ENCODE results near the gene PLD3. TPM values are rescaled to one million over a fixed set of nuclear protein-coding genes. Genes with fewer than 3 reads are reported as not detected.
"Not testable (repeated sequence)": the region's sequence is repeated elsewhere in the genome, so short reads cannot be mapped to it uniquely, and the experiment has no call there.

The PLD3 gene
- total RNA-seq, 1 donor from 2014 or later: 321 TPM

- no peak for DNase-seq (ENCODE audit: low read depth)
Observed at GRCh38 chr19:40389404-40390083, 41.0 kb downstream of the PLD3 start.

- no peak for DNase-seq (ENCODE audit: low read depth)
Observed at GRCh38 chr19:40390084-40390742, 41.7 kb downstream of the PLD3 start, which contains the start of gene HIPK4. HIPK4 (minus strand) TSS chr19:40390181; CDS start chr19:40389902, 279 bp downstream.

- DNase-seq (ENCODE audit: low read depth): no peak
Observed at GRCh38 chr19:40392123-40392522, 43.6 kb downstream of the PLD3 start.

- DNase-seq (ENCODE audit: low read depth): no peak
Observed at GRCh38 chr19:40392894-40393517, 44.5 kb downstream of the PLD3 start.

- DNase-seq (ENCODE audit: low read depth): no peak
Observed at GRCh38 chr19:40393894-40394815, 45.7 kb downstream of the PLD3 start.

- no peak for DNase-seq (ENCODE audit: low read depth)
Observed at GRCh38 chr19:40394816-40395210, 46.3 kb downstream of the PLD3 start.

GRCh38 chr19:40395956-40396355, 47.5 kb downstream of the PLD3 start:
- DNase-seq (ENCODE audit: low read depth): no peak

GRCh38 chr19:40396886-40397567, 48.5 kb downstream of the PLD3 start:
- DNase-seq (ENCODE audit: low read depth): no peak

GRCh38 chr19:40397568-40397906, 49.0 kb downstream of the PLD3 start:
- DNase-seq (ENCODE audit: low read depth): no peak

- DNase-seq (ENCODE audit: low read depth): no peak
Observed at GRCh38 chr19:40398417-40399131, 50.1 kb downstream of the PLD3 start.

- DNase-seq (ENCODE audit: low read depth): no peak
Observed at GRCh38 chr19:40400559-40400958, 52.1 kb downstream of the PLD3 start.

GRCh38 chr19:40403262-40403984, 54.9 kb downstream of the PLD3 start:
- DNase-seq (ENCODE audit: low read depth): peak; percentile 87

GRCh38 chr19:40407714-40408597, 59.5 kb downstream of the PLD3 start:
- DNase-seq (ENCODE audit: low read depth): no peak

- DNase-seq (ENCODE audit: low read depth): not testable (repeated sequence)
Observed at GRCh38 chr19:40408598-40408925, 60.1 kb downstream of the PLD3 start.

GRCh38 chr19:40410030-40410389, 61.5 kb downstream of the PLD3 start:
- no peak for DNase-seq (ENCODE audit: low read depth)

GRCh38 chr19:40411125-40411842, 62.8 kb downstream of the PLD3 start:
- no peak for DNase-seq (ENCODE audit: low read depth)

GRCh38 chr19:40411958-40412499, 63.5 kb downstream of the PLD3 start:
- DNase-seq (ENCODE audit: low read depth): no peak

- DNase-seq (ENCODE audit: low read depth): no peak
Observed at GRCh38 chr19:40412866-40413265, 64.4 kb downstream of the PLD3 start.
